Caco-2 (cell line): ENCODE data around the gene CERS3. TPM values are rescaled to one million over a fixed set of nuclear protein-coding genes. Genes with fewer than 3 reads are reported as not detected.

Experiments
- BruUV-seq: library from RNA; stranded (reverse); fragments of 400-500 nt; replicated peaks from 2 replicates; lab custom pipeline; 2021; lab: Mats Ljungman, UMichigan
- CTCF ChIA-PET: fragments of 300-600 bp; sonication (Branson Sonifier 250); formaldehyde crosslinking; loops from one replicate; lab custom pipeline; 2022; ENCODE audit warnings: antibody characterized with exemption; lab: Charles Lee
- POLR2A ChIA-PET: fragments of 300-600 bp; sonication (Branson Sonifier 250); formaldehyde crosslinking; loops from one replicate; lab custom pipeline; 2022; ENCODE audit warnings: antibody characterized with exemption; lab: Charles Lee
- DNase-seq, 2 experiments: peaks; one replicate each; pipeline versions ENCODE4 v3.0.0 to v3.0.0-alpha.2; 2020 to 2022
- H3K27me3 ChIP-seq: replicated peaks from 2 replicates; pipeline ENCODE4 v1.6.0; 2011; ENCODE audit warnings: low read length; ENCODE audit not compliant: control insufficient read depth, insufficient read depth
- H3K36me3 ChIP-seq: 2 replicates; pipeline ENCODE4 v1.5.1; 2011; ENCODE audit warnings: low read length; ENCODE audit not compliant: control insufficient read depth, insufficient read depth
- H3K4me1 ChIP-seq: fragments of 250-450 bp; sonication (Bioruptor Pico); 2 replicates; pipeline ENCODE4 v1.5.1; 2020; ENCODE audit warnings: mild to moderate bottlenecking
- H3K4me3 ChIP-seq: 2 replicates; pipeline ENCODE4 v1.5.1; 2011; ENCODE audit warnings: low read depth, mild to moderate bottlenecking, control low read depth, low read length
- H3K9me3 ChIP-seq: fragments of 250-450 bp; sonication (Bioruptor Pico); 2 replicates; pipeline ENCODE4 v1.5.1; 2020; ENCODE audit warnings: mild to moderate bottlenecking, moderate library complexity
- H3K27ac Mint-ChIP-seq: one replicate; pipeline ENCODE4 v1.8.0; 2022; ENCODE audit warnings: mixed read lengths; ENCODE audit not compliant: unreplicated experiment
- H3K27me3 Mint-ChIP-seq: one replicate; pipeline ENCODE4 v1.8.0; 2022; ENCODE audit warnings: mixed read lengths; ENCODE audit not compliant: insufficient read depth, unreplicated experiment
- H3K36me3 Mint-ChIP-seq: one replicate; pipeline ENCODE4 v1.8.0; 2022; ENCODE audit warnings: mild to moderate bottlenecking, mixed read lengths; ENCODE audit not compliant: insufficient read depth, unreplicated experiment
- H3K4me1 Mint-ChIP-seq: one replicate; pipeline ENCODE4 v1.8.0; 2022; ENCODE audit warnings: low read depth, mixed read lengths; ENCODE audit not compliant: unreplicated experiment
- H3K4me3 Mint-ChIP-seq: one replicate; pipeline ENCODE4 v1.8.0; 2022; ENCODE audit warnings: mild to moderate bottlenecking, moderate library complexity, mixed read lengths; ENCODE audit not compliant: unreplicated experiment
- H3K9me3 Mint-ChIP-seq: one replicate; pipeline ENCODE4 v1.8.0; 2022; ENCODE audit warnings: mixed read lengths; ENCODE audit not compliant: unreplicated experiment
- intact Hi-C: fragments of 100-400 bp; cut with micrococcal nuclease; formaldehyde crosslinking; loops from one replicate; pipeline ENCODE4 v1.10.0; 2022; ENCODE audit not compliant: unreplicated experiment
- total RNA-seq: library from RNA; stranded (reverse); gene quantifications from 2 replicates; pipeline ENCODE4 v1.2.3, GENCODE V29; 2022
- TF ChIP-seq, protein P1 (sequence below), 2 experiments: fragments of 200-600 bp in 1 of 2; IDR thresholded peaks; 1 replicate in 1 of 2; 2 replicates in 1 of 2; pipeline versions ENCODE4 v1.5.1 to v1.8.0; 2011 to 2022; ENCODE audit warnings: antibody characterized with exemption in 1 of 2, control low read depth in 1 of 2, inconsistent platforms in 1 of 2, low read depth in 1 of 2, low read length in 1 of 2, mild to moderate bottlenecking in 1 of 2, moderate library complexity in 1 of 2; ENCODE audit not compliant: insufficient read depth in 1 of 2, severe bottlenecking in 1 of 2, unreplicated experiment in 1 of 2

CERS3 gene
- total RNA-seq, 1 experiment from 2014 or later = not detected

DNA sequence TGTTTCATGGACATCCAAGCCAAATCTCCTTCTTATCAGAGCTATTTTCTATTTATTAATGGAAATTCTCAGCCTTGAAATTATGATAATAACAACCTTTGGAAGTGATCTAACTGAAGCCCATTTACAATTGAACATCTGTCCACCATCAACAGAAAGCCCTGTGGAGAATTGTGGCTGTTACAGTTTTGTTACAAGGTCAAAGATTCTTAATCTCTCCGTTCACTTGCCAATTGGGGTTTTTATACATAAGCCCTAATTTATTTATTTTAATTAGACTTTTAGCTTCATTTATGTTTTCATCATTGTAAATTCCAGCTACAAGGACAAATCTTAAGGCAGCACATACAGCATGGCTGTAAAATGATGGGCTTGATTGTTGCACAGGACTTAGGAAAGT, 3.3 kb downstream of the CERS3 start:
- H3K4me3 Mint-ChIP-seq = no peak overlapping the region
- intact Hi-C loops = no loop called here
- H3K9me3 ChIP-seq = no peaks in the 10 kb centered on the region
- H3K27ac Mint-ChIP-seq = no peak overlapping the region
- H3K27me3 ChIP-seq = no peaks in the 10 kb centered on the region; the same call in 1 of the 2 replicates
- ChIA-PET CTCF (no interaction called here), POLR2A (no interaction called here)
- TF ChIP-seq, protein P1, sequence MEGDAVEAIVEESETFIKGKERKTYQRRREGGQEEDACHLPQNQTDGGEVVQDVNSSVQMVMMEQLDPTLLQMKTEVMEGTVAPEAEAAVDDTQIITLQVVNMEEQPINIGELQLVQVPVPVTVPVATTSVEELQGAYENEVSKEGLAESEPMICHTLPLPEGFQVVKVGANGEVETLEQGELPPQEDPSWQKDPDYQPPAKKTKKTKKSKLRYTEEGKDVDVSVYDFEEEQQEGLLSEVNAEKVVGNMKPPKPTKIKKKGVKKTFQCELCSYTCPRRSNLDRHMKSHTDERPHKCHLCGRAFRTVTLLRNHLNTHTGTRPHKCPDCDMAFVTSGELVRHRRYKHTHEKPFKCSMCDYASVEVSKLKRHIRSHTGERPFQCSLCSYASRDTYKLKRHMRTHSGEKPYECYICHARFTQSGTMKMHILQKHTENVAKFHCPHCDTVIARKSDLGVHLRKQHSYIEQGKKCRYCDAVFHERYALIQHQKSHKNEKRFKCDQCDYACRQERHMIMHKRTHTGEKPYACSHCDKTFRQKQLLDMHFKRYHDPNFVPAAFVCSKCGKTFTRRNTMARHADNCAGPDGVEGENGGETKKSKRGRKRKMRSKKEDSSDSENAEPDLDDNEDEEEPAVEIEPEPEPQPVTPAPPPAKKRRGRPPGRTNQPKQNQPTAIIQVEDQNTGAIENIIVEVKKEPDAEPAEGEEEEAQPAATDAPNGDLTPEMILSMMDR (IDR thresholded peaks at IDR 0.05; ENCODE audit: insufficient read depth in 1 of 2, low read depth in 1 of 2, low read length in 1 of 2, severe bottlenecking in 1 of 2, unreplicated experiment in 1 of 2) = no peak
- no peaks in the 10 kb centered on the region for H3K4me1 ChIP-seq
- no peaks in the 10 kb centered on the region for H3K4me1 Mint-ChIP-seq
- no peaks in the 10 kb centered on the region for H3K36me3 ChIP-seq
- H3K9me3 Mint-ChIP-seq = no peaks in the 10 kb centered on the region
- H3K36me3 Mint-ChIP-seq = no peaks in the 10 kb centered on the region
- peaks cover 6% of the 10 kb centered on the region for H3K27me3 Mint-ChIP-seq
- no peak overlapping the region for H3K4me3 ChIP-seq
- DNase-seq = no peak
- no TSS peak for BruUV-seq

DNA sequence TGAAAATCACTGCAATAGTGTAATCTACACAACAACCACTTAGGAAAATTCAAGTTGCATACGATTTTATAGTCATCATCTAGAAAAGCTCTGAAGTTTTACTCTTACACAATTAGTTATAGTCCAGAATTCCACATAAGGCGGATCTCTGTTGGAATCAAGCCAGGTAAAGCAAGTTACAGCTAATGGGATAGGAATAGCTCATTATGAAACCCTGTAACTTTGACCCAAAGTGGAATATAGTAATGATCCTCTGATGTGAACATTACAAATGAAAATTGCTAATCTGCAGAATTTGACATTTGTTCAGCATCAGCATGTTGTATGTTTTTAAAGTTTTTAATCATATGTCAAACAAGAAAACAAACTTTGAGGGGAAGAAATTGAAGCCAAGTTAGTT, 4.4 kb downstream of the CERS3 start:
- Mint-ChIP-seq H3K27me3 (no peaks in the 10 kb centered on the region), H3K4me3 (no peak overlapping the region), H3K27ac (no peak overlapping the region), H3K4me1 (no peaks in the 10 kb centered on the region), H3K36me3 (no peaks in the 10 kb centered on the region), H3K9me3 (no peaks in the 10 kb centered on the region)
- Histone ChIP-seq H3K4me3 (no peak overlapping the region), H3K27me3 (no peaks in the 10 kb centered on the region; the same call in 1 of the 2 replicates), H3K9me3 (no peaks in the 10 kb centered on the region), H3K4me1 (no peaks in the 10 kb centered on the region), H3K36me3 (no peaks in the 10 kb centered on the region)
- POLR2A ChIA-PET = no interaction called here
- no peak for DNase-seq
- TF ChIP-seq, protein P1 (IDR thresholded peaks at IDR 0.05; ENCODE audit: insufficient read depth in 1 of 2, low read depth in 1 of 2, low read length in 1 of 2, severe bottlenecking in 1 of 2, unreplicated experiment in 1 of 2) = no peak
- intact Hi-C loops = no loop called here
- CTCF ChIA-PET = no interaction called here
- BruUV-seq = no TSS peak

DNA sequence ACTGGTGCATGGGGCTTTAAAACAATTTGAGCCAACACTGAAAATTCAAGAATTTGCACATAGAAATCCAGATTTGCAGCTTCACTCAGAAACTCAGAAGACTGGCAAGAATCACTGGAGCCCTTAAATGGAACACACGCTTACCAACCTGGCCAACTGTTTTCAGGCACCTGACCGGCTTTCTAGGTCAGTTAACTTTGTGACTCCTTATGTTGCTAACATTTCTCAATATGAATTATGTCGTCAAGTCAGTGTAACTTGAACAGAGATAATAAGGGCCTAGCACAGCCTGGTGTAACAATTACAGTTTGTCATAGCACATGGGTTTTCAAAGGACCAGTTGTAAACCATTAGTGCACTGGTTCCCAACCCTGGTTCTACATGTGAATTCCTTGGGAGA, 6.8 kb downstream of the CERS3 start:
- intact Hi-C loops = no loop called here
- H3K4me1 ChIP-seq = no peaks in the 10 kb centered on the region
- H3K4me1 Mint-ChIP-seq = no peaks in the 10 kb centered on the region
- H3K27ac Mint-ChIP-seq = no peak overlapping the region
- no TSS peak for BruUV-seq
- ChIA-PET POLR2A (no interaction called here), CTCF (no interaction called here)
- H3K36me3 Mint-ChIP-seq = no peaks in the 10 kb centered on the region
- no peaks in the 10 kb centered on the region for H3K36me3 ChIP-seq
- H3K27me3 Mint-ChIP-seq = no peaks in the 10 kb centered on the region
- no peaks in the 10 kb centered on the region for H3K27me3 ChIP-seq
- H3K4me3 Mint-ChIP-seq = no peak overlapping the region
- H3K4me3 ChIP-seq = no peak overlapping the region
- H3K9me3 Mint-ChIP-seq = no peaks in the 10 kb centered on the region
- DNase-seq = no peak
- TF ChIP-seq, protein P1 (IDR thresholded peaks at IDR 0.05; ENCODE audit: insufficient read depth in 1 of 2, low read depth in 1 of 2, low read length in 1 of 2, severe bottlenecking in 1 of 2, unreplicated experiment in 1 of 2) = no peak
- no peaks in the 10 kb centered on the region for H3K9me3 ChIP-seq
